ENCODE results near the gene ARHGAP21.

DNA sequence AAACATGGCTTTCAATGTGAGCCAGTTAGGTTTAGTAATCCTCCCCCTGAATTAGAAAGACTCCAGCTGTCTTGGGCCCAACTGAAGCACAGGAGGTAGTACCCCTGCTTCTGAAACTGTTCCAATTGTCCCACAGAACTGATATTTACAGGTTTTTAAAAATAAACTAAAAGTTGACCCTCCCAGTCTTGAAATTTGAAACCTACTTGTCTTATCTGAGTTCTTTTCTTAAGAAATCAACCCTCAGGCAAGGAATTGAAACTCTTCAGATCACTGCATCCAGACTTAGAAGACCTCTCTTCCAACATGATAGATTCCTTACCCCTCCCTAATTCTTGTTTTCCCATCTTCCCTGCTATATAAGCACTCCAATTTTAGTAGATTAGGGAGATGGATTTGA is 13.3 kb upstream of the ARHGAP21 start:
- TF ChIP-seq, protein P1, sequence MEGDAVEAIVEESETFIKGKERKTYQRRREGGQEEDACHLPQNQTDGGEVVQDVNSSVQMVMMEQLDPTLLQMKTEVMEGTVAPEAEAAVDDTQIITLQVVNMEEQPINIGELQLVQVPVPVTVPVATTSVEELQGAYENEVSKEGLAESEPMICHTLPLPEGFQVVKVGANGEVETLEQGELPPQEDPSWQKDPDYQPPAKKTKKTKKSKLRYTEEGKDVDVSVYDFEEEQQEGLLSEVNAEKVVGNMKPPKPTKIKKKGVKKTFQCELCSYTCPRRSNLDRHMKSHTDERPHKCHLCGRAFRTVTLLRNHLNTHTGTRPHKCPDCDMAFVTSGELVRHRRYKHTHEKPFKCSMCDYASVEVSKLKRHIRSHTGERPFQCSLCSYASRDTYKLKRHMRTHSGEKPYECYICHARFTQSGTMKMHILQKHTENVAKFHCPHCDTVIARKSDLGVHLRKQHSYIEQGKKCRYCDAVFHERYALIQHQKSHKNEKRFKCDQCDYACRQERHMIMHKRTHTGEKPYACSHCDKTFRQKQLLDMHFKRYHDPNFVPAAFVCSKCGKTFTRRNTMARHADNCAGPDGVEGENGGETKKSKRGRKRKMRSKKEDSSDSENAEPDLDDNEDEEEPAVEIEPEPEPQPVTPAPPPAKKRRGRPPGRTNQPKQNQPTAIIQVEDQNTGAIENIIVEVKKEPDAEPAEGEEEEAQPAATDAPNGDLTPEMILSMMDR (IDR thresholded peaks at IDR 0.05) = no peak
- TF ChIP-seq POLR2AphosphoS5 (IDR thresholded peaks at IDR 0.05; ENCODE audit: low read depth, low read length) (no peak), SIN3A (IDR thresholded peaks at IDR 0.05; ENCODE audit: borderline replicate concordance, insufficient read depth, low read depth, low read length) (no peak)
- TF ChIP-seq, protein P2, sequence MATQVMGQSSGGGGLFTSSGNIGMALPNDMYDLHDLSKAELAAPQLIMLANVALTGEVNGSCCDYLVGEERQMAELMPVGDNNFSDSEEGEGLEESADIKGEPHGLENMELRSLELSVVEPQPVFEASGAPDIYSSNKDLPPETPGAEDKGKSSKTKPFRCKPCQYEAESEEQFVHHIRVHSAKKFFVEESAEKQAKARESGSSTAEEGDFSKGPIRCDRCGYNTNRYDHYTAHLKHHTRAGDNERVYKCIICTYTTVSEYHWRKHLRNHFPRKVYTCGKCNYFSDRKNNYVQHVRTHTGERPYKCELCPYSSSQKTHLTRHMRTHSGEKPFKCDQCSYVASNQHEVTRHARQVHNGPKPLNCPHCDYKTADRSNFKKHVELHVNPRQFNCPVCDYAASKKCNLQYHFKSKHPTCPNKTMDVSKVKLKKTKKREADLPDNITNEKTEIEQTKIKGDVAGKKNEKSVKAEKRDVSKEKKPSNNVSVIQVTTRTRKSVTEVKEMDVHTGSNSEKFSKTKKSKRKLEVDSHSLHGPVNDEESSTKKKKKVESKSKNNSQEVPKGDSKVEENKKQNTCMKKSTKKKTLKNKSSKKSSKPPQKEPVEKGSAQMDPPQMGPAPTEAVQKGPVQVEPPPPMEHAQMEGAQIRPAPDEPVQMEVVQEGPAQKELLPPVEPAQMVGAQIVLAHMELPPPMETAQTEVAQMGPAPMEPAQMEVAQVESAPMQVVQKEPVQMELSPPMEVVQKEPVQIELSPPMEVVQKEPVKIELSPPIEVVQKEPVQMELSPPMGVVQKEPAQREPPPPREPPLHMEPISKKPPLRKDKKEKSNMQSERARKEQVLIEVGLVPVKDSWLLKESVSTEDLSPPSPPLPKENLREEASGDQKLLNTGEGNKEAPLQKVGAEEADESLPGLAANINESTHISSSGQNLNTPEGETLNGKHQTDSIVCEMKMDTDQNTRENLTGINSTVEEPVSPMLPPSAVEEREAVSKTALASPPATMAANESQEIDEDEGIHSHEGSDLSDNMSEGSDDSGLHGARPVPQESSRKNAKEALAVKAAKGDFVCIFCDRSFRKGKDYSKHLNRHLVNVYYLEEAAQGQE (IDR thresholded peaks at IDR 0.05; ENCODE audit: insufficient read depth in 1 of 2, low read depth in 2 of 2, low read length in 1 of 2) = no peak
